HG03025 (cell line): ENCODE data around the gene TMEM132C.

Experiments used
- ATAC-seq: cut with Tn5 transposase; IDR thresholded peaks from one replicate; pipeline ENCODE4 v1.9.1; 2021; ENCODE audit warnings: mild to moderate bottlenecking, moderate library complexity; ENCODE audit not compliant: unreplicated experiment, low FRiP score

Gene TMEM132C

DNA sequence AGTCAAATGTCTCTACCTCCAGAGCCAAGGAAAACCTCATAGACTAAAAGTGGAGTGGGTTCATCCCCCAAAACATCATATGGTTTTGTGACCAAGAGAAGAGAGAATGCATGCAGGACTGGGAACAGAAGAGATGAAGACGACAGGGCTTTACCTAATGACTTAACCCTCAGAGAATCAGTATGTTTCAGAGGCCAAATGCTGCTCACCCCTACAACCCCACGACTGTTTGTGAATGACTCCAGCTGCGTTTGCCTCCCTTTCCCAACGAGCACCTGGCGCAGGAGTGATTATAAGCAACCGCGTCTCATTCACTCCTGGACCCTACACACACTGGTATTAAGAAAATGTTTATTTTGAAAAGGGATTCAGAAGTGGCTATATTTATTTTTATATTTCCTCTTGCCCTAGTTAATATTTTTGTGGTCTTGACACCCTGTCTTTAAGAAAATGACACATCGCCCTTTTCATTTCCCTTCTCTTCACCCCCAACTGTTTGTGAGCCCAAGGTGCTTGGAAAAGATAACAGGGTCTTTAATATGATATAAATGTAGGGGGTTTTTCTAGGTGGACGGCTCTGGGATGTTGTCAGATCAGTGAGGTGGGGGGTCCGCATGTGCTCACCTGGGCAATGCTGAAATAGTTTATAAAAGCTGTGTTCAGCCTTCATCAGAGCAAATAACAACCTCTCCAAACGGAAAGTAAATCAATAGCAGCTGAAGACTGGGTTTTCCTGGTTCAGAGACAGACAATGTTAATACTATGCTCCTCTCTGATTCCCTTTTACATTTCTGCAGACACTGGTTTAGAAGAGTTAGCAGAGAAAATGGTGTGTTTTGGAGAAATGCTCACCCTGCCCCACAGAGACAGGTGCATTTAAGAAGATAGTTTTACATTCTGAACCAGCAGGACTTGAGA, 479.1 kb downstream of the TMEM132C start:
- no peak for ATAC-seq

DNA sequence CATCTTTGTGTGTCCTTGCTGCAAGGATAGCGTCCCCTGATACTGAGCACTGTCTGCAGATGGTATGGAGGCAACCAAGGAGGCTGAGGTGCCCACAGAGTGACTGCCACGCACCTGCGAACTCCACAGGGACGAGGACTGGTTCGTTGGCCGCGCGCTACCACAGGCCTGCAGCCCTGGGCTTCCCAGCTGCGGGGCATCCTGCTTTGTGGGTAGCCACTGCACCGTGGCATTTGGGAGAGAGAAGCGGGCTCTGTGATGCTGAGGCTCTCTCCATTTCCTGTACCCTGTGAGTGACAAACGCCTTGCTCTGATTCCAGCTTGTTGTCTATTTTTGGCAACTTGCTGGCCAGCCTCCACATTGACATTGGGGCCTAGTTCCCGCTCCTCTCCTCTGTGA, 480.5 kb downstream of the TMEM132C start:
- no peak for ATAC-seq

DNA sequence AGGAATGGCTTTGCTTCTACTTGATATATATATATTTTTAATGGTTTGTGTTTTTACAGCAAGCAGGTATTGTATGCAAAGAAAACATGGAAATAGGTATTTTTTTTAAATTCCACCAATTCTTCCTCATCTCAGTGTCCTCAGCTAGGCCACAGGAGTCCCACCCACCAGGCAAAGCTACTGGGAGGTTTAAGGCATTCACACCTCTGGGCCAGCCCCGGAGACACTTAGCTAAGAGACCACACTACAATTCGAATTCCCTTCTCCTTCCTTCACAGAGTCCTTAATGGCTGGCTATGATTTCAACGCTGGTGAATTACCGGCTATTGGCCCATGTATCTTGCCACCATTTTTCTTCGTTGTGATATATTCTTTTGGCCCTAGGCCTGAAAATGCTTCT, 485.4 kb downstream of the TMEM132C start:
- ATAC-seq, result no peak

- ATAC-seq, result no peak
Observed at GRCh38 chr12:128753438-128753837, 486.5 kb downstream of the TMEM132C start.

DNA sequence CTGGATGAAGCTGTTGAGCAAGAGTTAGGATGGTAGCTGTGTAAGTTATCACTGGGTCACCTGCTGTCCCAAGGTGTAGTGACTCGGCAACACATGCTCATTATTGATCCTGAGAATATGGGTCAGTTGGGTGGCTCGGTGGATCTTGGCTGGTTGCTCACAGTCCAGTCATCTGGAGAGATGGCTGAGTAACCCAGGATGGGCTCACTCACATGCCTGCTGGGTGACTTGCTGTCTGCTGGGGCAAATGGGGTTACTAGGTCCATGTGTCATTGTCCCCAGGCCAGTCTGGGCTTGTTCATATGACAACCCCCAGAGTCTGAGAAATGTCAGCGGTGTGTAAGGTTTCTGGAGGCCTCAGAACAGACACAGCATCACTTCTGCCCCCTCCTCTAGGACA, 487.3 kb downstream of the TMEM132C start:
- no peak for ATAC-seq

- ATAC-seq, result no peak
Observed at GRCh38 chr12:128755566-128755965, 488.6 kb downstream of the TMEM132C start.
